ENCODE results near the gene TRAF7.

DNA sequence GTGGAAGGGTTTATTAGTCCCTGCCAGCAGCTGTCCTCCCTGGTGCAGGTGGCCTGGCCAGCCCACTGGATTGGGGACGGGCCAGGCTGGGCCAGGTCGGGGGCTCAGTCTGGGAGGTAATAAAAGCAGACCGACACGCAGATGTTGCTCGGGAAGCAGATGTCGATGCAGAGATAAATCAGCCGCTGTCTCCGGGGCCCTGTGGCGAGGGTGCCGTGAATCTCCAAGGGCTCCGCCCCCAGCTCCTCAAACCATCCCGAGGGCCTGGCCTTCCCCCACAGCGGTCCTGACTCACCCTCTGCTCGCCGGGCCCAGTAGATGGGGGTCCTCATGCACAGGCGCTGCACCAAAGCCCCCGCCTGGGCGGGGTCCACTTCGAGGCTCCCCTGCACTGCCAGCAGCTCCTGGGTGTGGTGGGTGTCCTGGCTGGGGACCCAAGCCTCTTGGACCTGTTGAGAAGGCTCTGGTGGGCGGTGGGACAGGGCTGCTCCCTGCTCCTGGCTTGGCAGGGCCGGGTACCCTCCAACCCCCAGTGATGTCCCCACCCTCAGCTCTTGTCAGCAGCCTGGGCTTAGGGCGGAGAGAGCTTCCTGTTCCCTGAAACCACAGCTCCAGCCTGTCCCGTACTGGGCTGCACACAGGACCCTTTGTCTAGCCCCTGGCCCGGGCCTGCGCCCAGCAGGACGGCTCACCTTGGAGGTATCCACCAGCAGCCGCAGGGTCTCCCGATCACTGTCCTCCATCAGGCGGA lies 53.9 kb downstream of the TRAF7 start:
- TF ChIP-seq RAD21 (IDR thresholded peaks at IDR 0.05 in 1 of 2, conservative IDR thresholded peaks at IDR 0.05 in 1 of 2; ENCODE audit: low read depth in 2 of 2, low read length in 2 of 2) (no peak), SIN3A (conservative IDR thresholded peaks at IDR 0.05 in 1 of 2, IDR thresholded peaks at IDR 0.05 in 1 of 2; ENCODE audit: low read depth in 1 of 2, low read length in 2 of 2) (no peak), YY1 (IDR thresholded peaks at IDR 0.05; ENCODE audit: low read depth, low read length) (no peak)
